ENCODE data around the gene PPP2R5E.
"Not testable (repeated sequence)": the region's sequence is repeated elsewhere in the genome, so short reads cannot be mapped to it uniquely, and the experiment has no call there.

The PPP2R5E gene

GRCh38 chr14:63543000-63543825 lies at the start of gene PPP2R5E:
PPP2R5E (minus strand) TSS chr14:63543377; CDS start chr14:63539685, 3,692 bp downstream.
- DNase-seq (ENCODE audit: low spot score): peak; percentile 99

- not testable (repeated sequence) for DNase-seq (ENCODE audit: low spot score)
These were observed 39.9 kb upstream of the PPP2R5E start for GRCh38 chr14:63583046-63583445.

- no peak for DNase-seq (ENCODE audit: low spot score)
These were observed 38.3 kb upstream of the PPP2R5E start for GRCh38 chr14:63581491-63581890.

- no peak for DNase-seq (ENCODE audit: low spot score)
These were observed 35.1 kb upstream of the PPP2R5E start for GRCh38 chr14:63578300-63578699.

GRCh38 chr14:63573581-63573980 lies 30.4 kb upstream of the PPP2R5E start:
- DNase-seq (ENCODE audit: low spot score): no peak

GRCh38 chr14:63565448-63565847 lies 22.3 kb upstream of the PPP2R5E start:
- no peak for DNase-seq (ENCODE audit: low spot score)

GRCh38 chr14:63564318-63564717 lies 21.1 kb upstream of the PPP2R5E start:
- DNase-seq (ENCODE audit: low spot score): no peak

GRCh38 chr14:63563370-63564026 lies 20.3 kb upstream of the PPP2R5E start:
- no peak for DNase-seq (ENCODE audit: low spot score)

GRCh38 chr14:63562405-63562804 lies 19.2 kb upstream of the PPP2R5E start:
- DNase-seq (ENCODE audit: low spot score): no peak

GRCh38 chr14:63555572-63555971 lies 12.4 kb upstream of the PPP2R5E start:
- DNase-seq (ENCODE audit: low spot score): no peak

GRCh38 chr14:63551332-63551731 lies 8.2 kb upstream of the PPP2R5E start:
- no peak for DNase-seq (ENCODE audit: low spot score)

- no peak for DNase-seq (ENCODE audit: low spot score)
These were observed 4.7 kb upstream of the PPP2R5E start for GRCh38 chr14:63547798-63548335.

- DNase-seq (ENCODE audit: low spot score): no peak
These were observed 2.3 kb upstream of the PPP2R5E start for GRCh38 chr14:63545431-63545830.

GRCh38 chr14:63544591-63545299 lies 1.6 kb upstream of the PPP2R5E start:
- no peak for DNase-seq (ENCODE audit: low spot score)

GRCh38 chr14:63543826-63544406 lies 739 bp upstream of the PPP2R5E start:
- no peak for DNase-seq (ENCODE audit: low spot score)

GRCh38 chr14:63542231-63542999 lies 762 bp downstream of the PPP2R5E start:
- no peak for DNase-seq (ENCODE audit: low spot score)

GRCh38 chr14:63535918-63536317 lies 7.3 kb downstream of the PPP2R5E start:
- no peak for DNase-seq (ENCODE audit: low spot score)

GRCh38 chr14:63533474-63533873 lies 9.7 kb downstream of the PPP2R5E start:
- no peak for DNase-seq (ENCODE audit: low spot score)

- DNase-seq (ENCODE audit: low spot score): no peak
These were observed 18.5 kb downstream of the PPP2R5E start for GRCh38 chr14:63524537-63525155.

GRCh38 chr14:63523735-63524426 lies 19.3 kb downstream of the PPP2R5E start:
- DNase-seq (ENCODE audit: low spot score): no peak

Data from putamen (tissue), 1 donor.